ENCODE data around the gene WDPCP.
"Not testable (repeated sequence)": the region's sequence is repeated elsewhere in the genome, so short reads cannot be mapped to it uniquely, and the experiment has no call there.

WDPCP gene

GRCh38 chr2:63589148-63589958 lies 1.1 kb upstream of the WDPCP start:
- DNase-seq: no peak

- no peak for DNase-seq
Measured at GRCh38 chr2:63587814-63588384, 378 bp downstream of the WDPCP start.

GRCh38 chr2:63582873-63583272 lies 5.4 kb downstream of the WDPCP start:
- no peak for DNase-seq

- no peak for DNase-seq
Measured at GRCh38 chr2:63581298-63581961, 6.8 kb downstream of the WDPCP start.

- no peak for DNase-seq
Measured at GRCh38 chr2:63580651-63581297, 7.5 kb downstream of the WDPCP start.

GRCh38 chr2:63578767-63579166 lies 9.5 kb downstream of the WDPCP start:
- no peak for DNase-seq

- no peak for DNase-seq
Measured at GRCh38 chr2:63576546-63576945, 11.7 kb downstream of the WDPCP start.

- DNase-seq: not testable (repeated sequence)
Measured at GRCh38 chr2:63573726-63574345, 14.4 kb downstream of the WDPCP start.

- not testable (repeated sequence) for DNase-seq
Measured at GRCh38 chr2:63573026-63573425, 15.3 kb downstream of the WDPCP start.

- no peak for DNase-seq
Measured at GRCh38 chr2:63572001-63572400, 16.3 kb downstream of the WDPCP start.

GRCh38 chr2:63571291-63571690 lies 17.0 kb downstream of the WDPCP start:
- no peak for DNase-seq

- no peak for DNase-seq
Measured at GRCh38 chr2:63569740-63570139, 18.5 kb downstream of the WDPCP start.

GRCh38 chr2:63562751-63563150 lies 25.5 kb downstream of the WDPCP start:
- no peak for DNase-seq

GRCh38 chr2:63558922-63559321 lies 29.4 kb downstream of the WDPCP start:
- not testable (repeated sequence) for DNase-seq

GRCh38 chr2:63557819-63558218 lies 30.5 kb downstream of the WDPCP start:
- not testable (repeated sequence) for DNase-seq

GRCh38 chr2:63555931-63556330 lies 32.3 kb downstream of the WDPCP start:
- DNase-seq: no peak

GRCh38 chr2:63555299-63555698 lies 33.0 kb downstream of the WDPCP start:
- DNase-seq: no peak

GRCh38 chr2:63553049-63553448 lies 35.2 kb downstream of the WDPCP start:
- DNase-seq: no peak

GRCh38 chr2:63545023-63545422 lies 43.3 kb downstream of the WDPCP start:
- no peak for DNase-seq

GRCh38 chr2:63544017-63544627 lies 44.2 kb downstream of the WDPCP start:
- DNase-seq: no peak

GRCh38 chr2:63539416-63540162 lies 48.7 kb downstream of the WDPCP start:
- DNase-seq: no peak

- no peak for DNase-seq
Measured at GRCh38 chr2:63538390-63538789, 49.9 kb downstream of the WDPCP start.

Measured in activated CD4-positive, alpha-beta T cell treated with anti-CD3 and anti-CD28 coated beads for 48 hours (primary cell).